Activated T-cell treated with anti-CD3 and anti-CD28 coated beads for 24 hours (primary cell): ENCODE measurements around the gene FNDC5.
"Not testable (repeated sequence)": the region's sequence is repeated elsewhere in the genome, so short reads cannot be mapped to it uniquely, and the experiment has no call there.

ENCODE experiments used
- DNase-seq: peaks from one replicate; pipeline ENCODE4 v3.0.0-alpha.2; 2020; ENCODE audit warnings: low read depth

FNDC5 gene

GRCh38 chr1:32870615-32871363, at the start of gene FNDC5:
TSS of gene FNDC5 (minus strand) at chr1:32870912.
- DNase-seq = no peak

- DNase-seq = no peak
Observed at GRCh38 chr1:32919811-32920733, 49.4 kb upstream of the FNDC5 start.

- DNase-seq = no peak
Observed at GRCh38 chr1:32918179-32918578, 47.5 kb upstream of the FNDC5 start.

- DNase-seq = no peak
Observed at GRCh38 chr1:32917521-32917920, 46.8 kb upstream of the FNDC5 start.

- no peak for DNase-seq
Observed at GRCh38 chr1:32915766-32916706, 45.3 kb upstream of the FNDC5 start.

- DNase-seq = no peak
Observed at GRCh38 chr1:32910319-32910718, 39.6 kb upstream of the FNDC5 start.

GRCh38 chr1:32907435-32907834, 36.7 kb upstream of the FNDC5 start:
- no peak for DNase-seq

- no peak for DNase-seq
Observed at GRCh38 chr1:32906654-32907053, 35.9 kb upstream of the FNDC5 start.

- DNase-seq = not testable (repeated sequence)
Observed at GRCh38 chr1:32905588-32905987, 34.9 kb upstream of the FNDC5 start.

GRCh38 chr1:32904797-32905196, 34.1 kb upstream of the FNDC5 start:
- DNase-seq = no peak

- DNase-seq = no peak
Observed at GRCh38 chr1:32903991-32904785, 33.5 kb upstream of the FNDC5 start.

GRCh38 chr1:32902535-32902920, 31.8 kb upstream of the FNDC5 start:
- no peak for DNase-seq

GRCh38 chr1:32901823-32902534, 31.3 kb upstream of the FNDC5 start:
- no peak for DNase-seq

GRCh38 chr1:32900956-32901822, 30.5 kb upstream of the FNDC5 start, which contains the start of gene TMEM54:
TSS of gene TMEM54 (minus strand) at chr1:32901389. CDS start at chr1:32901238, 151 bp downstream.
- DNase-seq = no peak

- no peak for DNase-seq
Observed at GRCh38 chr1:32900371-32900955, 29.8 kb upstream of the FNDC5 start.

GRCh38 chr1:32899586-32900296, 29.0 kb upstream of the FNDC5 start:
- DNase-seq = no peak

- DNase-seq = no peak
Observed at GRCh38 chr1:32898958-32899357, 28.2 kb upstream of the FNDC5 start.

GRCh38 chr1:32898056-32898455, 27.3 kb upstream of the FNDC5 start:
- no peak for DNase-seq
